HG02588 (cell line): Measurements from ENCODE around the gene DCLRE1A.
"Not testable (repeated sequence)": the region's sequence is repeated elsewhere in the genome, so short reads cannot be mapped to it uniquely, and the experiment has no call there.

Source experiments
- ATAC-seq: cut with Tn5 transposase; IDR thresholded peaks from one replicate; pipeline ENCODE4 v1.9.1; 2021; ENCODE audit warnings: mild to moderate bottlenecking, moderate library complexity; ENCODE audit not compliant: unreplicated experiment

The DCLRE1A gene

DNA sequence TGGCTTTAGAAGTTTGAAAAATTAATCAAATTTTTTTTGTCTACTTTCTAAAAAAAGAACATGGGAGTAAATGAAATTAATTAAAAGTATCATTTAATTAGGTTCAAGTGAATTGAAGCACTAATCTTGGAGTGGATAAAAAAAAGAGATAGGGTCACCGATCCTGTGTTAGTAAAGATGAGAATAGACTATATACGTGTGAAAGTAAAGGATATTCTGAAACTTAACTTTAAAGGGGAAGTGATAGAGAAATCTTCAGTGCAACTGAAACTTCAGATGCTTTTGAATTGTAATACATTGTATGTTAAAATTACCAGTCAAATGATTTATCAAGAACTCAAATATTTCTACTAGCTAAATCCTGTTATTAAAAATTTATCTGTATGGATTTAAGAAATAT, 5.4 kb upstream of the DCLRE1A start:
- peak; percentile 41 for ATAC-seq

DNA sequence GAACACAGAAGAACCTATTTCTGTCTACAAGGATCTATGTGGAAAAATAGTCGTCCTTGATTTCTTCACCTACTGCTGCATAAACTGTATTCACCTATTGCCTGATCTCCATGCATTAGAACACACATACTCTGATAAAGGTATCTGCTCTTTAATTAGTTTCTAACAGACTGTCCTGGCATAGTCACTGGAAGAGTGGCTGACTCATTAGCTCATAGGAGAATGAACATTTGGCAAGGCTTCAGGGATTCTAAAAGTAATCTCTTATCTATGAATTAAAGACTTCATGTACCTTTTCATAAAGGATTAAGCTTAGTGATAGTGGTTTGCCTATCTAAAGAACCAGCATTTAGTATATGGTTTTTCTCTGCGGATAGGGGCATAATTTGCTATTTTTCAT, 4.7 kb upstream of the DCLRE1A start:
- no peak for ATAC-seq

DNA sequence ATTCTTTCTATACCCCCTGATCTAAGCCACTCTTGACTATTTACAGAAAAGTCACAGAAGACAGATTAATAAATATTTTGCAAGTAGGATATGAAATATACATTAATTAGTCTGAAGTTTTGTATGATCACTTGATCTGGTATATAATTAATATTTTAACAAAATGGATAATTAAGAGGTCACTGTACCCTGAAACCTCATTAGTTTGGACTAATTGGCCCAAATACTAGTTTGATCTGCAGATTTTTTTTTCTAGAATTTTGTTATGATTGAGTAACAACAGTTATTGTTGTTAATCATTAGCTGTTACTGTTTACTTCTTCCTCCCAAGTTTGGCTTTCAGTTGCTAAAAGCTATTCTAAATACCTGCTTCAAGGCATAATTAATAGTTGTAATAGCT, 3.3 kb upstream of the DCLRE1A start:
- ATAC-seq, result no peak

DNA sequence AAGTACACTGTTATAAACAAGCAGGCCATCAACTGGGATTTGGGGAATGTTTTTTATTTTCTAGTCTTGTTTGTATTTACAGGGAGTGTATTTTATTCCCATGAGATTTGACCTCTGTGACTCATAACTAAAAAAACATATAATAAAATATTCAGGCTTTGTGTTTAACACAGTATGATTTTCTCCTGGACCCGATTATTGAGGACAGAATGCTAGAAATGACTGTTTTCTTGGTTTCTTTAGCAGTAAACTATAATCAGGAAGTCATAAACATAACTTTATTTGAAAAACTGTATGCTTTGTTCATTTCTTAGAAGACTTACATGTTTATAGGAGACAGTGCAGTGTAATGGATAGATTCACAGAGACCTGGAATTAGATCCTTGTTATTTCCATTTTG, 2.7 kb upstream of the DCLRE1A start:
- no peak for ATAC-seq

DNA sequence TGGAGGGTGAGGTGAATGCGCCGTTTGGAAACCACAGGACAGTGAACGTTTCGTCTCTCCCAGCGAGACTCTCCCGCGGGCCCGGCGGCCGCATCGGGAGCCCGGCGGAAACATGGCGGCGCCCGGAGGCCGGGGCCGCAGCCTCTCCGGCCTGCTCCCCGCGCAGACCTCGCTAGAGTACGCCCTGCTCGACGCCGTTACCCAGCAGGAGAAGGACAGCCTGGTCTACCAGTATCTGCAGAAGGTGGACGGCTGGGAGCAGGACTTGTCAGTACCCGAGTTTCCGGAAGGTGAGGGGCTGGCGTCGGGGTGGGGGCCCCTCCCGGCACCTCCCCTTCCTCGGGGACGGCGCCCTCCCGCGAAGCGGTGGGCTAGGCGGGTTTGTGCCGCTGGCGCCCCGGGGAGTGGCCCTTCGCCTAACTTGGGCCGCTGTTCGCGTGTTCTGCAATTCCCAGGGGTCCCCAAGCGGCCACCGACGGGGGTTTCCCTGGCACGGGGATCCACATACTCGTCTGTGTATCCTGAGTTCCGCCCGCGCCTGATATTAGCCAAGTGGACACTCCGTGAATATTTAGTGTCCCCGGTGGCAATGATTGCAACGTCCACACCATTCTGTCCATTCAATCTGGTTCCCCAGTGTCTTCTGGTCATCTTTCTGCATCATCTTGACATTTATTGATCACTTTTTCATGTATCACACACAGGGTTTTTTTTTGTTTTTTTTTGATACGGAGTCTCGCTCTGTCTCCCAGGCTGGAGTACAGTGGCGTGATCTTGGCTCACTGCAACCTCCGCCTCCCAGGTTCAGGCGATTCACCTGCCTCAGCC, 1.1 kb upstream of the DCLRE1A start:
- ATAC-seq, result peak; percentile 36

DNA sequence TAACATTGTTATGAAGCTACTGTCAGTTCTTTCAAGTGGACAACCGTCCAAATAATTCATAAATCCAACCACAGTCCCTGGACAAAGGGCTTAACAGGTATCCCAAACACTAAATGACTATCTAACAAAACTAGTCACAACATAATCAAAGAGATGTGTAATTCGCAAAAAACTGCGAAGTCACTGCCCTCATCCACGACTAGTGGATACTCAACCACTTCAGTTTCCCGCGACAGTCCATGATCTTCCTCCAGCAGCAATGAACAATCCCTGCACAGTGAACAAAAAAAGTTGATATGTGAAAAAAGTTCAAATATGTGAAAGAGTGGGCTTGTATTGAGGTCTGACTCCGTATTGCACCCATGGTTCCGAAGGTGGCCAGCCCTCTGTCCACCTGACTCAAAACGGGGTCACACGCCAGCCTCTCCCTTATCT, 287 bp downstream of the DCLRE1A start:
- ATAC-seq, result no peak

DNA sequence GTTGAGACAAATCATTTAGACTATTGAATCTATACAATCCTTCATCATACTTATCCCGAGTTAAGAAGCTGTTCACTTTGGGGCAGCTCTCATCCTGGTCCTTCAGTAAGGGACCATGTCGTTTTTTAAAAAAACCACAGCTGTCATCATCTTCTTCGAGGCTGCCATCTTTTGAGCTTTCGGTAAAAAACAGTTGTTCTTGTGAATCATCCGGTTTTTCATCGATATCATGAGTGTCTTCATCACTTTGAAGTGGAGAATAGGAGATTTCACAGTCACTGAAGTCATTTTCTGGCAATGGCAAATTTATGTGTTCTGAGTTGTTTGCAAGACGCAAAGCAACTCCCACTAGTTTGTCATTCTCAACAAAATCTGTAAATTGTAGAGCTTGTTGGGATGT, 3.9 kb downstream of the DCLRE1A start:
- ATAC-seq, result no peak

DNA sequence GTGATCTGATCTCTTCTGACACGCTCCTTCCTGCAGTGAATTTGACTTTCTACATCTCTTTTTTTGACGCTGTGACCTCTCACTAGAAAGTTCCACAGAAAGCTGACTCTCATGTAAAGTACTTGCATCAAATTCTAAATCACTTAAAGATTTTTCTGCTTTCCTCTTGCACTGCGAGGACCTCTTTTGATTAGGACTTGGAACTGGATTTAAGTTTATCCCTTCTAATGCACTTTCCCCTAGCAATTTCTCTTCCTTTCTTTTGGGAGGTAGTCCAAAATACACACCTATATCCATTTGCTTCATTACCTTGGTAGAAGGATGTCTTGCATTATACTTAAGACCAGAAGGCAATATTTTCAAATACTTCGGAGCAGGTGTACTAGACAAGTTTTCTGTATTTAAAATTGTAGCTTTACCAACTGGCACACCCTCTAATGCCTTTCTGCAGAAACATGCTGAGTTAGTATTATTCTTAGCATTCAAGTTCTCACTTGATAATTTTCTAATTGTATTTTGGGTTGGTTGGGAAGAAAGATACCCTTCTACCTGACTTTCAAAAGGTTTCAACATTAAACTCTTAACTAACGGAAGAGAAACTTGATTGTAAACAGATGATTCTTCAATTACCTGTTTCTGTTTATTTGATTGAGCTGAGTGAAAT, 4.6 kb downstream of the DCLRE1A start:
- no peak for ATAC-seq

DNA sequence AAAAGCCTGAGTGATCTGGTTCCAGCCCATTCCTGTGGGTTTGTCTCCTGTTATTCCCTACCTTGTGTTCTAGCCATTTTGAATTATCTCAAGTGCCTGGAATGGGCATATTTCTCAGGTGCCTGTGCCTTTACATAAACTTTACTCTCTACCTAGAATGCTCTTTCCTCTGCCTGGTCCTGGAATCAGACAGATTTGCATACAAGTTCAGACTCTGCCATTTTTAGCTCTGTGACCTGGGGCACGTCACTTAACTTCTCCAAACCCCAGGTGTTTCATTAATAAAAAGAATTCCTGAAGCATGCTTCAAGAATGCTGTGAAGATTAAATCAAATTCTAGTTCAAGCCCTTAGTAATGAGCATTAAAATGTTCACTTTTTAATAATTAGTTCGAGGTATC, 7.8 kb downstream of the DCLRE1A start:
- no peak for ATAC-seq

DNA sequence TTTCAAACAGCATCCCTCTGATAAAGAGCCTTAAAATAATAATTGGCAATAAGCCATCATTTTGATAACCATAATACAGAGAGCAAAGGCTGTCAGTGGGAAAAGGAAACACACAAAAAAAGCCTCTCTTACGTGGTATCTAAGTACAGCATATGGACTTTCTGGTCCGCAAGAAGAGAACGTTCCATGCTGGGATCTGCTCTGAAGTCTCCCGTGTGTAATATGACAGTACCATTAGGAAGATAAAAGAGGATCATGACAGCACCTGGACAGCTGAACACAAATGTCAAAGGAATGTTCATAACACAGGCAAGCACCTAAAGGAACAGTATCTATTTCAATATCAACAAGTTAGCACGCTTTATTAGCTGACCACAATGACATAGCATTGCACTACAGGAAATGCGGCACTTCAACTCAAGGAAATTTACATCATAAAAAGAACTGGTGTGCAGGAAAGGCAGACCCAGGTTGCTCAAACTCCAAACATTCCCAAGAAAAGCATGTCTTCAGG, 9.9 kb downstream of the DCLRE1A start:
- no peak for ATAC-seq

DNA sequence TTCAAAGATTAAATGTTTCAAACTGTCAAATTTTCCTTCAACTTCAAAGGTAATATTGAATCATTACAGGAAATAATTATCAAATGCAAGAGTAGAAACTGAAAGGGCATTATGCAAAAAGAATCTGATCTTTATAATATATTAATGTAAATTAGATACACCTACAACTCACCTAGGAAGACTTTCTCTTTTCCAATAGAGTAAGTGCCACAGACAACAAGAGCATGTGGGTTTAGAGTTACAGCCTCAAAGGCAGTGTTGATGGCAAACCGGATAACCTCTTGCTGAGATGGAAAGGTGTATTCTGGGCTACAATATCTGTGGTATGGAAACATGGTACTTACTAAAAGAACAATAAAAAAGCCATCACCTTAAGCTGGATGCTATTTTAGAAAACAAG, 11.7 kb downstream of the DCLRE1A start:
- no peak for ATAC-seq

DNA sequence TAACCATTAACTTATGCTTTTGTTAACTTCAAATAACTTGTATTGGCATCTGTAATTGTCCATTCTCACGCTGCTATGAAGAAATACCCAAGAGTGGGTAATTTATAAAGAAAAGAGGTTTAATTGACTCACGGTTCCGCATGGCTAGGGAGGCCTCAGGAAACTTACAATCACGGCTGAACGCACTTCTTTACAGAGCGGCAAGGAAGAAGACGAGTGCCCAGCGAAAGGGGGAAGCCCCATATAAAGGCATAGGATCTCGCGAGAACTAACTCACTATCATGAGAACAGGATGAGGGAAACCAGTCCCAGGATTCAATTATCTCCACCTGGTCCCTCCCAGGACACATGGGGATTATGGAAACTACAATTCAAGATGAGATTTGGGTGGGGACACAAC, 25.3 kb downstream of the DCLRE1A start:
- not testable (repeated sequence) for ATAC-seq

DNA sequence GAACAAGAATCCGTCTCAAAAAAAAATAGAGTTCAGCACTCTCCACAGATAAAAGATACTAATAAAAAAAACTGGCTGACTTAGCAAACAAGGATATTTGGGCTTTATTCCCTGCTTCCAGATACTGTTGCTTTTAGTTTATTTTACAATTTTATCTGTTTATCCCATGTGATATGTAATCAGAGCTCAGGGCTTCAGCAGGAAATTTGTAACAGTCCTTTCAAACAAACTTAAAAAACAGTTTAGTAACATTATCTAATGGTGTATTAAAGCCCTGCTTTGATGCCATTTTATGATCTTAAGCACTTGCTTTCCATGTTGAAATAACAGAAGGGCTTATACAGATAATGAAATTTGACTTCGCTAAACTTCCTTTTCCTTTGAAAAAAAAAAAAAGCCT, 28.1 kb downstream of the DCLRE1A start:
- ATAC-seq, result no peak

DNA sequence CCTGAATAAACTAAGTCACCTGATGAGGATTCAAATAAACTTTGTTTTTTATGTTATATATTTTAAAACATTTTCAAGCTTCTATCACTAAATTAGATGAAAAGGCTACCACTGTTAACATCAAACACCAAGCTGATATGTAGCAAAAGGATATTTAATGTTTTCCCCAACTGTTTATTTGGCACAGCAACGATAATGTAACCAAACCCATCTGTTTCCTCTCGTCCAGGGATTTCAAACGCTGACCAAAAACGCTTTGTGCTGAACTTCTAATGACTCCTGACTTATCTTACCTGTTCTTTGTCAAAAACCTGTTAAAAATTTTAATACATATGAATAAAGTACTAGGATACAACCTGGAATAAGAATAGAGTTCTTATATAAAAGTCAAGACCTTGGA, 30.5 kb downstream of the DCLRE1A start:
- no peak for ATAC-seq

DNA sequence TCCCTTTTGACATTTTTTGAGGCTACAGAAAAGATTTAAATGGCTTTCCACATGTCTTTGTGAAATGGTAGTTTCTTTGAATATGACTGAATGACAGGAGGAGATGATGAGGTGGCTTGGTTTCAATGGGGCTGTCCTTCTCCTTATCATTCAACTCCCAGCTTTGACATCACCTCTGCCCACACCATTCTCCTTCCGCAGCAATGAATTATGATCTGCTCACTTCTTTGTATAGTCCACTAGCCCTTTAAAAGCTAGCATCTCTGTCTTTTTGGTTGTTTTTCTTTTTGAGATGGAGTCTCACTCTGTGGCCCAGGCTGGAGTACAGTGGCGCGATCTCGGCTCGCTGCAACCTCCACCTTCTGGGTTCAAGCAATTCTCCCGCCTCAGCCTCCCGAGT, 31.7 kb downstream of the DCLRE1A start:
- no peak for ATAC-seq

DNA sequence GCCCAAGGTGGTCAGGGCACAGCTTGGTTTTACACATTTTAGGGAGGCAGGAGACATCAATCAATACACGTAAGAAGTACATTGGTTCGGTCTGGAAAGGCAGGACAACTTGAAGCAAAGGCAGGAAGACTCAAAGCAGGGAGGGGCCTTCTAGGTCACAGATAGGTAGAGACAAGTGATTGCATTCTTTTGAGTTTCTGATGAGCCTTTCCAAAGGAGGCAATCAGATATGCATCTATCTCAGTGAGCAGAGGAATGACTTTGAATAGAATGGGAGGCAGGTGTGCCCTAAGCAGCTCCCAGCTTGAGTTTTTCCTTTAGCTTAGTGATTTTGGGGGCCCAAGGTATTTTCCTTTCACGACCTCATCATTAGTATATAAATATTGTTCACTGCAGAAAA, 32.6 kb downstream of the DCLRE1A start:
- ATAC-seq, result not testable (repeated sequence)

DNA sequence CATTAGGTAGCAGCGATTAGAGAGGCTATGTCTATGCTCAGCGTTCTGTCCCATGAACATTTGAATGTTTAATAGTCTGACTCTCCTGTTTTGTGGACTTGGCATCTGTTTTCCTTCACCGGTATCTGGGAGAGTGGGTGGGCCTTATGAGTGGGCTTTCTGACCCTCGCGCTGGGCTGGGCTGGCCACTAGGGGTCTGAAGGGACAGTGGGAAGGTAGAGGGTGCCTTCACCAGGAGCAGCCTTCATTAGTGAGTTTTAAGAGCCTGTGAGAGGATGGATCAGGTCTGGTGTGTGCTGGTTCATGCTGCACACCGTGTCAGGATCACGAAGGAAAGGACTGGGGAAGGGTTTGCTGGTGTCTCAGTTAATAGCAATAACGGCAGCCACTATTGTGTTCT, 33.4 kb downstream of the DCLRE1A start:
- ATAC-seq, result no peak

DNA sequence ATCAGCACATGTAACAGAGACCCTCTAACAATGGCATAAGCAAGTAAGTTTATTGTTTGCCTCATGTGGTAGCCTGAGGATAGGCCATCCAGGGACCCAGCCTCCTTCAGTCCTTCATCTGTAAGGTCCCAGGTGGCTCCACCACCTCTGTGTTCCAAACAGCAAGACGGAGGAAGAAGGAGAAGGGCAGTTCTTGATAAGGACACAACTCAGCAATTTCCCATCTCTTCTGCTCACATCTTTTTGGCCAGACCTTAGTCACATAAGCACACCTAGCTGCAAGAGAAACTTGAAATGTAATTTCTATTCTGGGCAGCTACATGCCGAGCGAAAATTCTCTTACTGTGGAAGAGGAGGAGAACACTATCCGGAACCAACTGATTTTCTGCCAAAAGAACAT, 33.9 kb downstream of the DCLRE1A start:
- no peak for ATAC-seq

DNA sequence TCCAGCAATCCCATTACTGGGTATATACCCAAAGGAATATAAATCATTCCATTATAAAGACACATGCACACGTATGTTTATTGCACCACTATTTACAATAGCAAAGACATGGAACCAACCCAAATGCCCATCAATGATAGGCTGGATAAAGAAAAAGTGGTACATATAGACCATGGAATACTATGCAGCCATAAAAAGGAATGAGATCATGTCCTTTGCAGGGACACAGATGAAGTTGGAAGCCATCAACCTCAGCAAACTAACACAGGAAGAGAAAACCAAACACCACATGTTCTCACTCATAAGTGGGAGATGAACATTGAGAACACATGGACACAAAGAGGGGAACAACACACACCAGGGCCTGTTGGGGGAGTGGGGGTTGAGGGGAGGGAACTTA, 39.2 kb downstream of the DCLRE1A start:
- ATAC-seq, result not testable (repeated sequence)

DNA sequence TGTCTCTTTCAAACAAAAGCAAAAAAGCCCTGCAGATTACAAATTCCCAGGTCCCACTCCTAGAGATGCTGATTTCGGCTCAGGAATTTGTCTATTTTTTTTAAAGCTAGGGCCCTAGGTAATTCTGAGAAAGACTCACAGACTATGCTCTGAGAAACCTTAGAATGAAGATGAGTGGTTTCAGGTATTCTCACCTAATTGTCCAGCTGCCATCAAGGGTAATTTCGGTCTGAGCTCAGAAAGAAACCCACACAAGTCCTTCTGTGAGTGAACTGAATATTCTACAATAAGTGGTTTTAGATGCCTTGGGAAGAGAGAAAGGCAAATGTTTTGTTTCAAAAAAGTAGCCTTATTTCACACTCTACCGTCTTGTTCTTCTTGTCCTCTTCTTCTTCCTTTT, 45.7 kb downstream of the DCLRE1A start:
- no peak for ATAC-seq

DNA sequence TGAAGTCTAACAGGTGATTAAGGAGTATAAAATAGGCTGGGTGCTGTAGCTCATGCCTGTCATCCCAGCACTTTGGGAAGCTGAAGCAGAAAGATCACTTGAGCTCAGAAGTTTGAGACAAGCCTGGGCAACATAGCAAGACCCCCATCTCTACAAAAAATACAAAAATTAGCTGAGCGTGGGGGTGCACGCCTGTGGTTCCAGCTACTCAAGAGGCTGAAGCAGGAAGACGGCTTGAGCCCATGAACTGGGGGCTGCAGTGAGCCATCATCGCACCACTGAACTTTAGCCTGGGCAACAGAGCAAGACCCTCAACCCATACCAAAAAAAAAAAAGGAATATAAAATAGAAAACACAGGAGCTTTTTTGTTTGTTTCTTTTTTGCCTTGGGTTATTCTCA, 47.4 kb downstream of the DCLRE1A start:
- ATAC-seq, result no peak

DNA sequence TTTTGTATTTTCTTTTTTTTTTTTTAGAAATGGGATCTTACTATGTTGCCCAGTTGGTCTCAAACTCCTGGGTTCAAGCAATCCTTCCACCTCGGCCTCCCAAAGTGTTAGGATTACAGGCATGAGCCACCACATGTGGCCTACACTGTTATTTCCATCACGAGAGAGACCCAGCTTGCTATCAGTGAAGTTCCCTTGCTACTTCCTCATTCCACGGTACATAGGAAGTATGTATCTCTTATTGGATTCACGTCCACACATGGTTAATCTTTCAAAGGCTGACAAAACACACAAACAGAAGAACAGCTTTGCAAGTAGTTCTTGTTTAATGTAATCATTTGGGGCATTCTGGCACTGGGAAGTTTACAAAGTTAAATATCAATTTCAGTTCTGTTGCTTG, 50.9 kb downstream of the DCLRE1A start:
- no peak for ATAC-seq
